ENCODE measurements around the gene EREG.
A peak's percentile ranks its signal among the peaks of the same experiment; 100 is the strongest.
"Not testable (repeated sequence)": the region's sequence is repeated elsewhere in the genome, so short reads cannot be mapped to it uniquely, and the experiment has no call there.

The EREG gene, protein sequence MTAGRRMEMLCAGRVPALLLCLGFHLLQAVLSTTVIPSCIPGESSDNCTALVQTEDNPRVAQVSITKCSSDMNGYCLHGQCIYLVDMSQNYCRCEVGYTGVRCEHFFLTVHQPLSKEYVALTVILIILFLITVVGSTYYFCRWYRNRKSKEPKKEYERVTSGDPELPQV

DNA sequence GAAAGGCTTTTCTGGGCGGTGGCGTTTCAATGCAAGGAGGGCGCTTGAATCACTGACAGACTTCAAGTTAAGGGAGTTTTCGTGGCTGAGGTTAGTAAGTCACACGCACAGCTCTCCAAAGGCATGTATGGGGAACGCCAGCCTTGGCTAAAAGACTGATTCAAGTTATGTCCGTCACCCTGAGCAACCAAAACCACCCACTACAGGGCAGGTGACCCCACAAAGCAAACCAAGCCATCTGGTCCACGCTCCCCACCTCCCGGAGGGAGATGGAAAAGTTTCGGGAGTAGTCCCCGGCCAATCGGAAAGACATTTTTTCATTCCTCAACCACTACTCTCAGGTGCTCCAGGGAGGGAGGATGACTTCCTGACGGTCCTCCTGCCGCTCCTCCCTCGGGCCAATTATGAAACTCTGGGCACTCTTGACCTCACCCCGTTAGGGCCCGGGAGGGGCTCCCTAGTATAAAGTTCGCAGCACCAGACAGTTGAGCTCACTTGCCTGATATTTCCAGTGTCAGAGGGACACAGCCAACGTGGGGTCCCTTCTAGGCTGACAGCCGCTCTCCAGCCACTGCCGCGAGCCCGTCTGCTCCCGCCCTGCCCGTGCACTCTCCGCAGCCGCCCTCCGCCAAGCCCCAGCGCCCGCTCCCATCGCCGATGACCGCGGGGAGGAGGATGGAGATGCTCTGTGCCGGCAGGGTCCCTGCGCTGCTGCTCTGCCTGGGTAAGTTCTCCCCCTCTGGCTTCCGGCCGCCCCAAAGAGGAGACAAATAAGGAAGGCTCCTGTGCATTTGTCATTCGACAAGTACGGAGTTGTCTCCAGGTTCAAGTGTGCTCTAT, at the start of gene EREG:
Gene EREG, plus strand, starts transcription at position 494 of the 840 bp plus-strand sequence. Its CDS starts 164 bp downstream, at position 658.
- DNase-seq (ENCODE audit: low spot score) = peak; percentile 24

DNA sequence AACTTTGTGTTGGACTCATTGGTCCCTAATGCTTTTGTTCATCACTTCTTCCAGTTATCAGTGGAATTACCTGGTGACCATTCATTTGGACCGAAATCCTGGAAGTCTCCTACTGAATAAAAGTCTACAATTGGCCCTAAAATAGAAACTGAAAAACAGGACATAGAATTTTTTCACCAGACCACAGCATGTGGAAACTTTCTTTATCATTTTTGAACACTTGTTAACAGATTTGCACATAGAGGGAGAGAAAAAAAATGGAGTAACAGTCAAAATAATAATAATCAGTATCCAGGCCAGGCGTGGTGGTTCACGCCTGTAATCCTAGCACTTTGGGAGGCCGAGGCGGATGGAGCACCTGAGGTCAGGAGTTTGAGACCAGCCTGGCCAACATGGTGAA, 49.6 kb upstream of the EREG start:
- DNase-seq (ENCODE audit: low spot score) = no peak

DNA sequence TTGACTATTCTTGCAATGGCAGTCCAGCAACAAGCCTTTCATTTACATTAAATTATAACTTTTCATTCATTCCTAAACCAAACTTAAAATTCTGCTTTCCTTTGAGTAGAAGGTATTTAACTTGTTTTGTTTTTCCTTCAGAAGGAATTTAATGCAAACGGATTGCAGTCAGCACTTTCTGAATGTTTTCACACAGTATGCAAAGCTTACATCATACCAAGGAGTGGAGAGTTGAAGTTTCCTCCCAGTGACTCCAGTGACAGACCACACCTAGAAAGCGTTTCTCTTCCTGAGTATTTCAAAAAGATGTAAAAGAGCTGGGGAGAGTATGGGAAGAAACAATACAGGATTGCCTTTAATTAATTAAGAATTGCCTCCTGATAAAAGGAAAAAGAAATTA, 48.5 kb upstream of the EREG start:
- DNase-seq (ENCODE audit: low spot score) = no peak

DNA sequence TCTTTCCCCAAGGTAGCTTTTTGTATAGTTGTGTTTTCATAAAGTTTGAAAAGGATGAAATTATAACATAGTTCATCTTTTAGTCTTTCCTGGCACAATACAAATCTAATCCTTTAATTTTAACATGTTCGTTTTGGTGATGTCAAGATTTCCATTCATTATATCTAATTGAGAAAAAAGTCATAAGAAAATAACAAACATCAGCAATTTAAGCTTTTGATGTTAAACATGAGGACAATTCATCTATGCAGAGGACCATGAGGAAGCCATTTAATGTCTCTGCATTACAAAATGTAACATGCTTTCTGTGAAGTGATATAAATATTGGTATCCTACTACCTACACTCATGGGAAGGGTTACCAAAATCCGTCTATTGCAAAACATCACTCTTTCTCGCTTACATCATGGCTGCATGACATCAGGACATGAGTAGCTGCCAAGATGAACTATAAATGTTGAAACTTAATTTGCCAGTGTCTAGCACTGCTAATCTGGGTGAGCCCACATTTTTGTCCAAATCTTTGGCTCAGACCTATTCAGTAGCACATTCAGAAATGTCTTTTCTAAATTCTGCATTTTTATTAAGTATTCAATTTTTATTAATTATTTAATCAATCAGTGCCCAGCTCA, 47.2 kb upstream of the EREG start:
- DNase-seq (ENCODE audit: low spot score) = no peak

DNA sequence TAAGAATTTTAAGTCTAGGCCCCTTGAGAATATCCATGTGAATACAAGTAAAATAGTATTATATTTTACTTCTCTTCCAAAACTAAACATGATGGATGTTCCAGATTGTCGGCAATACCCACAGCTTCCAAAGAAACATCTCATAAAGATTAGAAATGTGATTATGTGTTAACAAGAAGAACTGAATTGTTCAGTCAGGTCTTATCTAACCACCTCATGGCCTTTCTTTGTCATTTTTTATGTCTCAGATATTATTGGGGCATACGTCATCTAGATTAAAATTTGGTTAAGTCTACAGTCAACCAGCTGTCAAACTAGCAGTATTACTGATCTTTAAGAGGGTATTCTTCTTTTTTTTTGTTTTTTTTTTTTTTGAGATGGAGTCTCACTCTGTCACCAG, 46.7 kb upstream of the EREG start:
- DNase-seq (ENCODE audit: low spot score) = no peak

DNA sequence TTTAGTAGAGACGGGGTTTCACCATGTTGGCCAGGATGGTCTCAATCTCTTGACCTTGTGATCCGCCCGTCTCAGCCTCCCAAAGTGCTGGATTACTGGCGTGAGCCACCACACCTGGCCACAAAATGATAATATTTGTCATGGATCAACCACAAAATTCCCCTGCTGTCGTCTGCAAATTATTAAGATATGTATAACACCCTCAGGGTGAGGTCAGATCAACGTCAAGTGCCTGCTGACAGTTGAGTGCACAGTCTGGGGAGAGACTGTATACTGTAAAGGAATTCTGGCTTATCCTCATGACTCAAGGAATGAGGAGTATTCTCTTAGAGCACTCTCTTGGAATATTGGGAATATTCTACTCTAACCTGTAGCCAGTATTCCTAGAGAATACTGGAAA, 45.5 kb upstream of the EREG start:
- no peak for DNase-seq (ENCODE audit: low spot score)

DNA sequence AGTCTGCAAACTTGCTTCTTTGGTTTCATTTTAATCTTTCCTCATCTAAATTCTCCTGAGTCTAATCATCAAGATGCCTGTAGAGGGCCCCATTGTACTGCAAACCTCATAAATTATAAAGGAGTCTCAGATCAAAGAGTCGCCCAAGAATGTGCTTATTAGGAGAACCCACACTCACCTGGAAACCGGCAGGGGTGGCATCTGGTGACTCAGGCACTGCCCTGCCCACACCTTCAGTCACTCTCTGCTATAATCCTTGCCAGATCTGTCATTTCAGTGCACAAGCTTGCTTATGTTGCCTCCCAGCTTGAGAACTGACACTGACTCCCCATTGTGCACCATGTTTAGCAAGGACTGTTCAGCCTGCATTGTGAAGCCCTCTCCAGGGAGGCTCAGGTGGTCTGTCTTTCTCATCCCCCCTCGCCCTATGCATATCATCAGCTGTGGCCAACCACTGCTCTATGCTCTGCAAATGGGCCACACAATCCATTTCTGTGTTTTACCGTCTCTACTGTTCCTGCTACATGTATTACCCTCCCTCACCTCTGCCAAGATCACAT, 44.3 kb upstream of the EREG start:
- DNase-seq (ENCODE audit: low spot score) = peak; percentile 34

DNA sequence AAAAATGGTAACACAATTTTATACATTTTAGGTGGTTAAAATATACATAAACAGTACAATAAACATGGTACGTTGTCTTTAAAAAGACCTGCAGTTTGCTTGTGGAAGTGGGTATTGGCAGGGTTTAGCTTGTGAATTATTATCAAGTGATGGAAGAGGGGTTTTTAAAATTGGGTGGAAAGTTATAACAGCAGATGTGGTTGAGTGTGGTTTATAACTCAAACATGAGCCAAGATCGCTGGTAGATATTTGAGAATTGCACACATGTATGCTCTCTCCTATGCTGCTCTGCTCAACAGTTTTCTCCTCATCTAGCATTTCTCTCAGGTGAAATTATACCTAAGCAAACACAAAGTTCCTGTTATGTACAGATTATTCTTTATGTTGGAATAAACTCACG, 42.6 kb upstream of the EREG start:
- DNase-seq (ENCODE audit: low spot score) = no peak

DNA sequence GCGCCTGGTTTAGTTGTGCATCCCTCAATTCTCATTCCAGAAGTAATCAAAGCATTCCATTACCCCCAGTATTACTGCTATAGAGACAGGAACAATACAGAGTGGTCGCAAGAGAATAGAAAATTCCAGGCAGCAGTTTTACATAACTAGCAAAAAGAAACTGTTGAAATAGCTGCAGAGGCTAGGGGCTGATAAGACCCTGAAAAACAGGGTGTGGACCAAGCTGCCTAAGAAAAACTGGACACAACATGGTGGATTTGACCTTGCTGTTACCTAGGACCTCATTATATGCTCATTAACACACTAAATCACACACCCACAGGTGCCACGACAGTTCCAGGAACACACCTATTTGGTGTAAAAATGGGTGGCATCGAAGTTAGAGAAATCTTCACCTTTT, 41.3 kb upstream of the EREG start:
- no peak for DNase-seq (ENCODE audit: low spot score)

DNA sequence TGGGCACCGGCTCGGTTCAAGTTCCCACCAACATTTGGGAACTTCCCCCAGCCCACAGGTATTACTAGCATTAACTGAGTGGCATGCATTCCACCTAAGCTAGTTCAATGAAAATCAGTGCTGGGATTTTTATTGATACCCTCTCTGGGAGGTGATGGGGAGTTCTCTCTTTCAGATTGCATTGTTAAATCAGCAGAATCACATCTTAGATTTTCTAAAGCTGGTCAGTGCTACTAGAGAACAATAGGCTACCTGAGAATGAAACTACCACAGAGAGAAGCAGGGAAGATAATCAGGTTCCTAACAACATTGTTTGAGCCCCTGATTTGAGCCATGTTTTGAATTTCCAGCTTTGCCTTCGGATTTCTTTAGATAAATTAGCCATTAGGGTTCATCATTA, 40.7 kb upstream of the EREG start:
- DNase-seq (ENCODE audit: low spot score) = no peak

DNA sequence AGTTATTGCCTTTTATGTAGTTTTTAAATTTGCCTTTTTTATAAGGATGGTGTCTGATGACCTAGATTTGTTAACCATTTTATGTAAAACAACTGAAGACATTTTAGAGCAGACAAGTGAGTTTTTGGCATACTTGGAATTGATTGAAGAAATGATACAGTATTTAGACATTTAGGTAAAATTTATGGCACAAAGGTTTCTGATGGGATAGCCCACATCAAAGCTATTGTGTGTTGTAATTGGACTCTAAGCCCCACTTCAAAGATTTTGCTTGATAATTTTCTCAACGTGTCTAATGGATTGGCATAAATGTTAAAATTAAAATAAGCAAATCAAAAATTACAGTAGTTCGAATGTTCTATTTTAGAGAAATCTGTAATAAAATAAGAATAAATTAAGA, 39.1 kb upstream of the EREG start:
- DNase-seq (ENCODE audit: low spot score) = no peak

DNA sequence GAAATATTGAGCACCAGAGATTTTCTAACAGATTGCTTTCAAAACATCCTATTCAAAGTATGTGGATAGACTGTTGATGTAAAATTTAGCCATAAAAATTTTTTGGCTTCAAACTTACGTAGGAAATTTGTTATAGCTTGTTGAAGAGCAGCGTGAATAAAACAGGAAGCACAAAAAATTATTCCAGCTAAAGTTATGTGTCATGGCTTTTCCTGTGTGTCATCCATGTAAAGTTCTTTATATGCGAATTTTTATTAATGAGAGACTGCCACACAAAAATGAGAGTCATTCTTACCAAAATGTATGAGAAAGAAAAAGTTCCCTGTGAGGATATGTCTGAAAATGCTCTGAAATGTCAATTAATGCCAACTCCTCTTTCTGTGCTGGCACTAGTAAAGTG, 37.2 kb upstream of the EREG start:
- no peak for DNase-seq (ENCODE audit: low spot score)

DNA sequence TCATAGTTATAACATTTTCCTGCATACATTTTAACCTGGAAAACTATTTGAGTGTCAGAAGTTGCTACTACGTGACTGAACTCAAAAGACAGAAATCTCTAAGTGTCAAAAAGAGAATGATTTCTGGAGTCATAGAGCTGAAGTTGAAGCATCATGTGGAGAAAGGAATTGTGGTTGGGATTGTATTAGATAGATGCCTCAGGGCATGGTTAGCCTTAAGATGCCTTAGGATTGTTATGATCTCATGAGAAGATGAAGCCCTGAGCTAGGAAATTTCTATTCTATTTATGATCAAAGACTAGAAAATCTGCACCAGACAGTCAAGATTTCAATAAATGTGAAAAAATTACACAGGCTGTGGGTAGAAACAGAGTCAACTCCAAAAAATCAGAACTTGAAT, 36.4 kb upstream of the EREG start:
- no peak for DNase-seq (ENCODE audit: low spot score)

DNA sequence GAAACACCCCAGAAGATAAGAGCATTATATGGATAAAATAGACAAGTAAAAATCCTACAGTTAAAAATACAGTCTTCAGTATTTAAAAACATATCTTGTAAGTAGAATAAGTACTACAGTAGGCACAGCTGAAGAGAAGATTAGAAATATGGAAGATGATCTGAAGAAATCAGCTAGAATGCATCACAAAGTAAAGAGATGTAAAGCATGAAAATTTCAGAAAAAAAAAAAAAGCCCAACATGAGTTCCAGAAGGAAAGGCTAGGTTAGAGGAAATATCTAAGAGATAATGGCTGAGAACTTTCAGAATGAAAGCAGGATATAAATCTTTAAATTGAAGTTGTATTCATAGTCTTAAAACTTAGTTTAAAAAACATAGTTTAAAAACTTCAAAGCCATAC, 35.6 kb upstream of the EREG start:
- DNase-seq (ENCODE audit: low spot score) = no peak

DNA sequence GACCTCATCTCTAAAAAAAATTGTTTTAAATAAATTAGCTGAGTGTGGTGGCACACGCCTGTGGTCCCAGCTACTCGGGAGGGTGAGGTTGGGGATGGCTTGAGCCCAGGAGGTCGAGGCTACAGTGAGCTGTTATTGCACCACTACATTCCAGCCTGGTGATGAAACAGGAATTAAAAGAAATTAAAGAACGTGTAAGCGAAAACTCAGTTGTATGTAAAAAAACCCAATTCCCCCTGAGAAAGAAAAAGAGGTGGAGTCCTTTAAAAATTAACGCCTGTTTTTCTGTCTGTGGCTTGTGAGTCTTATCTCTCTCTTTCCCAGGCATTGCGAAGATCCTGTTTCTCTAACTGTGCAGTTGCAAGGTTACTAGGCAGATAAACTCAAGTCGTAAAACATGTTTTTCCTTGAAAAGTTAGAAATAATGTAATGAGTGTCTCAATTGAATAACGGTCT, 34.6 kb upstream of the EREG start:
- no peak for DNase-seq (ENCODE audit: low spot score)

DNA sequence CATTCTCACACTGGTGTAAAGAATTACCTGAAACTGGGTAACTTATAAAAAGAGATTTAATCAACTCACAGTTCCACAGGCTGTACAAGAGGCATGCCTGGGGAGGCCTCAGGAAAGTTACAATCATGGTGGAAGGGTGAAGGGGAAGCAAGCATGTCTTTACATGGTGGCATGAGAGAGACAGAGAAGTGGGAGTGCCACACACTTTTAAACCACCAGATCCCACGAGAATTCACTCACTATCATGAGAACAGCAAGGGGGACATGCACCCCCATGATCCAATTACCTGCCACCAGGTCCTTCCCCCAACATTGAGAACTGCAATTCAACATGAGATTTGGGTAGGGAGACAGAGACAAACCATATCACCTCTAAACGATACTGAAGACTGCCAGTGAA, 33.7 kb upstream of the EREG start:
- DNase-seq (ENCODE audit: low spot score) = no peak

DNA sequence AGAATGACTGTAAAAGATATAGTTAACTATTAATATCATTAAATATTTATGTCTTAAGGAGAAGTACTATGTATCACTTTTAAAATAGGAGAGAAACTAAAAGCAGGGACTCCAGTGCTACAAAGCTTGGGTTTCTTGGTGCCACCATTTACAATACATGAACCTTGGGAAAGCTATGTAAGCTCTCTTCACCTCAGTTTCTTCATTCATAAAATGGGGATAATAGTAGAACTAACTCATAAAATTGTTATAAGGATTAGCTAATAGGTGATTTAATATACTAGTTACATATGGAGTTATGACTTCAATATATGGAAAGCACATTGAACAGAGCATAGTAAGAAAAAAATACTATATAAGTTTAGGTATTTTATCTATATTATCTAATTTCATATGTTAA, 33.0 kb upstream of the EREG start:
- DNase-seq (ENCODE audit: low spot score) = no peak

DNA sequence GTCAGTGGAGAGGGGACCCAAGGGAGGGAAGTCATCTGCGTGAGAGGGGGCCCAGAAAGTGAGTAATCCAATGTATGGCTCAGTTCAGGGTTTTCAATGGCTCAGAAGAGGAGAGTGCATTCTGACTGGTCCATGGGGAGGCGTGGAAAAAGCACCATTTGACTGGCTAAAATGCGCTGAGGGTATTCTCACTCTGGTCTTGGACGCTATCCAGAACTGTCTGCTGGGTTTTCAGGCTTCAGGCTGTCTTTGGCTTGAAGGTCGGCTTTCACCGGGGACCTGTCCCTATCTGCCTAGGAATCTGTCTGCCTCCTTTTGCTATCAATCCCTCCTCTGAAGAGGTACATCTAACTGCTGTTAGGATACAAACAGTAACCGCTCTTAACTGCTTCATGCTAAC, 30.3 kb upstream of the EREG start:
- no peak for DNase-seq (ENCODE audit: low spot score)

DNA sequence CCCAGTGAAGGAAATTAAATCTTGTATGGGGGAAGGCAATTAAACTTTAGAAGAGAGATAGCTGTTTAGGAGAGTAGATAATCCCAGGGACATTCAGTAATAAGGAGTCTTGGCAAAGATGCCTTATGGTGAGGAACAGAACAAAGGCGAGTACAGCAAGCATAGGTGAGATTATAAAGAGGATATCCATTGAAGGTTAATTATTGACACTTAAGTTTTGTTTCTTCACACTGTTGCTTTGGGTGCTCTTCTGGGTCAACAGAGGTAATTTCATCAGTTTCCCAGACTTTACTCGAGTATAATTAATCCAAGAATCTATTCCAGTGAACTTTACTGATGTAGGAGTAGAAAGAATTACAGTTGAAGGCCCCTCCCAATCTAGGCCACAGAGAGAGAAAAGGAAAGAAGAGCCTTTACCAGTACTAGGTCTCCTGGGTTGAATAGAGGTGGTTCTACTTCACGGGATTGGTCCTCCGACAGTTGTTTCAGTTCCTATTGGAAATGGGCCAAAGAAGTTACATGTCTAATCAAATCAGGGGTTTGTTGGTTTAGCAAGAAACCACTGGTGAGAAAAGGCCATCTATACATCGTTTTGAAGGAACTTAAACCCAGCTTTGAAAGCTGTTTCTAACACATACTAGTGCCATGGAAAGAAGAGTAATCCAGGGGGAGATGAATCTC, 29.5 kb upstream of the EREG start:
- DNase-seq (ENCODE audit: low spot score) = no peak

DNA sequence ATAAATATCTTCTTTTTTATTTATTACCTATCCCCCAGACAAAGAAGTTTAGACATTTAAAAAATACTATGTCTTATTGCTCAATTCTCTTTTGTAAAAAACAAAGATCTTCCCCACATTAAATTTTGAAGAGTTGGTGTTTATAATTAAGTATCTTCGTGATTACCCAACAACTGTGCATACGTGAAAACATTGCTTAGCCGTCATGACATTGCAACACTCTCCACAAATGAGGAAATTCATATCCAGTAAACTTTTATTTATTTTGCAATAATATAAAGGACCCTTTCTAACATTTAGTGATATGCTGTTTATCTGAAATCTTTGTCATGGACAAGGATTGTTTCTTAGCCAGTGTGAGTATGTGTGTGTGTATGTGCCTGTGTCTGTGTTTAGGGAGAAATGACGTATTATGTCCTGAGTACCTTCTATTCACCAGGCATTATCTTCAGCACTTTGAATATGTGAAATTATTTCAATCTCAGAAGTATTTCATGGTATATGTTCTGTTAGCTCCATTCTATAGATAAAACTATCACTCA, 26.1 kb upstream of the EREG start:
- no peak for DNase-seq (ENCODE audit: low spot score)

DNA sequence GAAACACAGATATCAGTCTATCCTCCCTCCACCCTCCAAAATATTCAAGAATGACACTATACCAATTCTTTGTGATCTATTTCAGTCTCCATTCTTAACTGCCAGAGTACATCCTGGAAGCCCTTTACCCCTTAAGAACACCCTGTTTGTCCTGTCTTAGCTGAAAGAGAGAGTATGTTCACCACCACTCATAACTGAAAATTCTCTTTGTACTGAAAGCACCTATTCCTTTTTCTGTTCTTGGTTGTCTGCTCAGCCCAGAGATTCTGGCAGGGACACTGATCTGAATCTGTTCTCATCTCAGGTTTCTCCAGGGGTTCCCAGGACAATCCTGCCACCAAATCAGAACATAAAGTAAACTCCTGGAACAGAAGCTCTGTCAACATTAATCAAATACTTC, 25.4 kb upstream of the EREG start:
- DNase-seq (ENCODE audit: low spot score) = no peak

DNA sequence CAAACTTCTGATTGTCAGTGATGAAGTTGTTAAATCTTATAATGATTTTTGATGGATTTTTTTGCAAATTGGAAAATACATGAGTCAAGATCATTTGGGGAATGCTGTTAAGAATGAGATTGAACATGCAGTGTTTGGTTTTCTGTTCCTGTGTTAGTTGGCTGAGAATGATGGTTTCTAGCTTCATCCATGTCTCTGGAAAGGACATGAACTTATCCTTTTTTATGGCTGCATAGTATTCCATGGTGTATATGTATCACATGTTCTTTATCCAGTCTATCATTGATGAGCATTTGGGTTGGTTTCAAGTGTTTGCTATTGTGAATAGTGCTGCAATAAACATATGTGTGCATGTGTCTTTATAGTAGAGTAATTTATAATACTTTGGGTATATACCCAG, 24.5 kb upstream of the EREG start:
- not testable (repeated sequence) for DNase-seq (ENCODE audit: low spot score)

All from AG08396 (cell line).